ENCODE data around the gene PPP2R2C.

- TF ChIP-seq POLR2A (IDR thresholded peaks at IDR 0.05) (no peak), CTCF (IDR thresholded peaks at IDR 0.05) (no peak)
Measured at GRCh38 chr4:6458528-6458927, 13.9 kb downstream of the PPP2R2C start.

Data from right lobe of liver (tissue), 4 donors.